Measurements from ENCODE around the gene CRADD.
"Not testable (repeated sequence)": the region's sequence is repeated elsewhere in the genome, so short reads cannot be mapped to it uniquely, and the experiment has no call there.

CRADD gene

DNA sequence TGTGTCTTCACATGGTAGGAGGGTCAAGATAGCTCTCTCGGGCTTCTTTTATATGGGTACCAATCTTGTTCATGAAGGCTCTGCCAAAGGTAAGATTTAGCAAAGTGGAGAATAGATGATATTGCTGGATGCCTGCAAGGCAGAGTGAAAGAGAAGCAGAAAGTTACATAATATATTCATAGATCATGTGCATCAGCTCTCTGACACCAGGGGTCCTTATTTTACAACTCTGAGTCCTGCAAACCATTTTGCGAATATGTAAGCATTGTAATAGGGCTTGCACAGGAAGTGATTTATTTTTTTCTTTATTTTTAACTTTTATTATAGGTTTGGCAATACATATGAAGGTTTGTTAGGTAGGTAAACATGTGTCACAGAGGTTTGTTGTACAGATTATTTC lies 31.8 kb downstream of the CRADD start:
- no peak for DNase-seq

DNA sequence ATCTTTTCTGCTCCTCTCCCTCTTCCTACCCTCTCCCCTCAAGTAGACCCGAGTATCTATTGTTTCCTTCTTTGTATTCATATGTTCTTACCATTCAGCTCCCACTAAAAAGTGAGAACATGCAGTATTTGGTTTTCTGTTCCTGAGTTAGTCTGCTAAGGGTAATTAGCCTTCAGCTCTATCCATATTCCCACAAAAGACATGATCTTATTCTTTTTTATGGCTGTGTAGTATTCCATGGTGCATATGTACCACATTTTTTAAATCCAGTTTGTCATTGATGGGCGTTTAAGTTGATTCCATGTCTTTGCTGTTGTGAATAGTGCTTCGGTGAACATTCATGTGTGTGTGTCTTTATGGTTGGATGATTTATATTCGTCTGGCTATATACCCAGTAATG lies 32.2 kb downstream of the CRADD start:
- no peak for DNase-seq

DNA sequence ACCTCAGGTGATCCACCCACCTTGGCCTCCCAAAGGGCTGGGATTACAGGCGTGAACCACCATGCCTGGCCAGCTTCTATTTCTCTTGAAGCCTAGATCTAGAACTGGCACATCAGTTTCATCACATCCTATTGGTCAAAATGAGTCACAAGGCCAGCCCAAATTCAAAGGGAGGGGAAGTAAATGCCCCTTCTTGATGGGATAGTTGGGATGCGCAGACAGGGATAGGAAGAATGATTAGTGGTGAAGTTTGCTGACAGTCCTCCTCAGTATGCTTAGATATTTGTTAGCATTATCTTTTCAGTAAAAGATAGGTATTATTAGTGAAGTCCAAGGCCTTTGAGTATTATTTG lies 33.4 kb downstream of the CRADD start:
- DNase-seq, result no peak

DNA sequence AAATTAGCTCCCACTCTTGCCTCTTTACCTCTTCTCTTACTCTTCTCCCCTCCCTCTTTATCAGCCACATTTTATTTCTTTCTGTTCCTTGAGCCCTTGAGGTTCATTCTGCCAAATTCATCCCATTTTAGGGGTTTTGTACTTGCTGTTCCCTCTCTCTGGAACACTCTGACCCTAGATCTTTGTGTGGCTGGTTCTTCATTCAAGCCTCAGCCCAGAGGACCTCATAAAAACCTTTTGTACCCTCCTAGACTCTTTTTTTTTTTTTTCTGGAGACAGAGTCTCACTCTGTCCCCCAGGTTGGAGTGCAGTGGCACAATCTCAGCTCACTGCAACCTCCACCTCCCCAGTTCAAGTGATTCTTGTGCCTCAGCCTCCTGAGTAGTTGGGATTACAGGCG lies 34.3 kb downstream of the CRADD start:
- DNase-seq, result not testable (repeated sequence)

DNA sequence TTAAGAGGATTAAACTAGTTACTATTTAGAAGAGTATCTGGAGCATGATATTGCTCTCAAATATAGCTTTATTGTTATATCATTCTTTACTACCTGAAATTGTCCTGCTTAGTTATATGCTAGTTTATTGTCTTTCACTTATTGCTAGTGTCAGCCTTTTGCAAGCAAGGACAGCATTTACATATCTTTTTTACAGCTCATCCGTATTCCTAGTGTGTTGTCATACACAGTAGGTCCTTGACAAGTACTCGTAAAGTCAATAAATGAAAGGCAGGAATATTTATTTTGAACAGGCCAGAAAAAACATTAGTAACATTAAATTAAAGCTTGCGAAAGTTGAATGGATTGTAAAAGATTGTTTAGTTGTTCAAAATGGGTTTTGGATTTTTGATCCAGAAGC lies 35.0 kb downstream of the CRADD start:
- DNase-seq, result no peak

DNA sequence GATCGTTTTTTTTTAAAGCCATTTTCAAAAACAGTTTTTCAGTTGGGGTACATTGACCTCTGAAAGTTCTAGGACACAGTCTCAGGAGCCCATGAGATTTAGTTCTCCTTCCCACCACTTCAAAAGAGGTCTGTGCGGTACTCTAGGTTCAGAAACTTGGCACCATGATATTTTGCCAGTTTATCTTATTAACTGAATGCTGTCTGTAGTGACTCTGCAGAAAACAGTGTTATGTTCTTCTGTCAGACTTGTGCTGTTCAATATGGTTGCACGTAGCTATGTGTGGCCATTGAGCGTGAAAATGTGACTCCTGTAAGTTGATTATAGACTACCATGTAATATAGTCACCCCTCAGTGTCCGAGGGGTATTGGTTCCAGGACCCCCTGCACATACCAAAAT lies 35.9 kb downstream of the CRADD start:
- no peak for DNase-seq

DNA sequence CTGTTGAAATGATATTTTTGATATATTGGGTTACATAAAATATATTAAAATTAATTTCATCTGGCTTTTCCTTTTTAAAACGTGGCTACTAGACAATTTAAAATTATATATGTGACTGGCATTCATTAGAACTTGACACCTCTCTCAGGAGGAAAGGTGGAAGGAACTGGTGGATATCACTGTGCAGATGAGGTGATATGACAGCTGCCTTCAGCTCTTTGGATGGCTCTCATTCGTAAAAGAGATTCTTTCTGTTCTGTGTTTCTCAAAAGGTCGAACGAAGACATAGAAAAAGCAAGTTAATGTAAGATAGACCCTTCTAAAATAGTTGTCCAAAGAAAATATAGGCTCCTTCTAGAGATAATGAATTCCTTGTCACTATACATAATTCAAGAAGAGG lies 36.6 kb downstream of the CRADD start:
- DNase-seq, result no peak

DNA sequence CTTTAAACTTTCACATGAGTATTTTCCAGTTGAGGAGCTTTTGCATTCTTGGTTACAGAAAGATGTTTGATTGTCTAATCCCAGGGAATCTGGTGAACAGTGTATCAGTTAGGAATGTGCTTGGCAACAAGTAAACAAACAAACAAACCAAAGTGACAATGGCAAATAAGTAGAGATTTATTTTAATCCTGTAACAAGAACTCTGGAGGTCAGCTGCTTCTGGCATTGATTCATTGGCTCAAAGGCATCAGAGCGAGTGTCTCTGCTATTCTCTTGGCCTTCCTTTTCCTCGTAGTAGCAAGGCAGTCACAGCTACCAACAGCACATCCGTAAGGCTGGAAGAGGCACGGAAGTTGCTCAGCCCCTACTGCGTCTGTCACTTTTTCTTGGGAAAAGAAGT lies 37.2 kb downstream of the CRADD start:
- DNase-seq, result no peak

DNA sequence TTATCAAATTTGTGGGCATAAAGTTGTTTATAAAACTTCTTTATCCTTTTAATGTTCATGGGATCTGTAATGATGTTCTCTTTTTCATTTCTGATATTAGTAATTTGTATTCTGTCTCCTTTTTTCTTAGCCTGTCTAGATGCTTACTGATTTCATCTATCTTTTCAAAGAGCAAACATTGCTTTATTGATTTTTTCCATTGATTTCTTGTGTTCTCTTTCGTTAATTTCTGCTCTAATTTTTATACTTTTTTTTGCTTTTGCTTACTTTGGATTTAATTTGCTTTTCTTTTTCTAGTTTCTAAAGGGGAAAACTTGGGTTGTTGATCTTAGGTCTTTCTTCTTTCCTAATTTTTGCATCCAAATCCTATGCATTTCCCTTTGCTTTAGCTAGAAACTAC lies 42.5 kb downstream of the CRADD start:
- DNase-seq, result no peak

DNA sequence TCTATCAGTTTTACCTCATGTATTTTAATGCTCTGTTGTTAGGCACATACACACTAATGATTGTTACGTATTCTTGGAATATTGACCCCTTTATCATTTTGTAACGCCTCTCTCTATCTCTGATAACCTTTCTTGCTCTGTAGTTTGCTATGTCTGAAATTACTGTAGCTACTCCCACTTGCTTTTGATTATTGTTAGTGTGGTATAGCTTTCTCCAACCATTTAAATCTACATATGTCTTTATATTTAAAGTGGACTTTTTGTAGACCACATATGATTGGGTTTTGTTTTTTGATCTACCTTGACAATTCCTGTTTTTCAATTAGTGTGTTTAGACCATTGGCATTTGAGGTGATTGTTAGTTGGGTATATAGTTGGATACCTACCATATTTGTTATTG lies 43.4 kb downstream of the CRADD start:
- no peak for DNase-seq

DNA sequence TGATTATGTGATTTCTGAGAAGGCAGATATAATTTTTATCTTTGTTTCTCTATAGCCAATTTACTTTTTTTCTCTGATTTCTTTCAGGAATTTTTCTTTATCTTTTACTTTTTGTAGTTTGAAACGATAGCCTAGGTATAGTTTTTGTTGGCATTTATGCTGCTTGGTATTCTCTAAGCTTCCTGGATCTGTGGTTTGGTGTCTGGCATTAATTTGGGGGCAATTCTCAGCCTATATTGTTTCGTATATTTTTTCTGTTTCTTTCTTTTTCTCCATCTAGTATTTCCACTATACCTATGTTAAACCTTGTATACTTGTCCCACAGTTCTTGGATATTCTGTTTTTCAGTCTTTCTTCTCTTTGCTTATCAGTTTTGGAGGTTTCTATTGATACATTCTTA lies 45.0 kb downstream of the CRADD start:
- DNase-seq, result no peak

DNA sequence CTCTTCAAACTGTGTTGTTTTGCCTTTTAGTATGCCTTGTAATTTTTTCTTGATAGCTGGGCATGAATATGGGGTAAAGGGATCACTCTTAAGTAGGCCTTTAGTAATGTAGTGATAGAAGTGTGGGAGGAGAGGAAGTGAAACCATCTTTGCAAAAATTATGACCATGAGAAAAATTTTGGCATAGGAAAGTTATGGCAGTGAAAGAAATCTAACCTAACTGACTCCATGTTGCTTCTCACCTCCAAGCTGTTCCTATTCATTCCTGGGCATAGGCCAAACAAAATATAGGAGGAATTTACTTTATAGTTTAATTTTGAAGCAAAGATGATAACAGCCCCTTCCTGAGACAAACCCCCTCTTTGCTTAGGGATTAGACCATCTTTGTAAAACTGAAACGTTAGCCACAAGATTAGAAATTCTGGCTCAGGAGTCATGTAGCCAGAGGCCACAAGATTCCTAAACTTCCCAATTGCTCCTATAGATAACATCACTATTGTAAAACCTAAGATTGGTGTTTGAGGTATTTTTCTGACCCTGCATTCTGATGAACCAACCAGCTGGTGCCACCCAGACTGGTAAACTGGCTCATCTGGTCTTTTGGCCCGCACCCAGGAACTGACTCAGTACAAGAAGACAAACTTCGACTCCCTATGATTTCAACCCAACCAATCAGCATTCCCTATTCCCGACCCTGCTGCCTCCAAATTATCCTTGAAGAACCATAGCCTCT lies 45.8 kb downstream of the CRADD start:
- no peak for DNase-seq

DNA sequence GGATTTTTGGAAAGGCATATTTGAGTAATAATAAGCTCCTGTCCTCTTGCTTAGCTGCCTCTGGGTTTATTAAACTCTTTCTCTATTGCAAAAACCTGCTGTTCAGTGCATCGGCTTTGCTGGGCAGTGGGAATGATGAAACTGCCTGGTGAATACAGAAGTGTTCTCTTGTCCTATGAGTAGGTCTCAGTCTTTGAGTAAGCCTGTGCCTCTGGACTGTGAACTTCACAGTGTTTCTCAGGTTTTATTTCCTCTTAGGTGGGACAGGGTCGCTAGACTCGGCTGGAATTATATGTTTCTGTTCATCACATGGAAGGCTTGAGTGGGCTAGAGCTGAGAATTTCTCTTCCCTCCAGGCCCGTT lies 46.4 kb downstream of the CRADD start:
- no peak for DNase-seq

DNA sequence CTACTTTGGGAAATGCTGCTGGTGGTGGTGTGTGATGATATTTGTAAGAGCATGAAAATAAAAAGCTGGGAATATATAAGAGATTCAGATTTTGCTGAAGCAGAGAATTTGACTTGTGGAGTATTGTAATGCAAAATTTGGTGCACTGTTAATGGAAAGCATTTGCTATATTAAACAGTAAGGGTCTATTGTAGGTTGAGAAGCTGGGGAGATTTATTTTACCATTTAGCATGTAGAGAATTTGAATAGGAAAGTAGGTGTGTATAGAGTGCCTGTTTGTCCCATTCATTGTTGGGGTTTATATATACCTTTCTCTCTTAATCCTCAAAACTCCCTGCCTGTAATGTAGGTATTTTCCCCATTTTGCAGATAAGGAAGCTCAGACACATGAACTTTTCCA lies 48.4 kb downstream of the CRADD start:
- no peak for DNase-seq

DNA sequence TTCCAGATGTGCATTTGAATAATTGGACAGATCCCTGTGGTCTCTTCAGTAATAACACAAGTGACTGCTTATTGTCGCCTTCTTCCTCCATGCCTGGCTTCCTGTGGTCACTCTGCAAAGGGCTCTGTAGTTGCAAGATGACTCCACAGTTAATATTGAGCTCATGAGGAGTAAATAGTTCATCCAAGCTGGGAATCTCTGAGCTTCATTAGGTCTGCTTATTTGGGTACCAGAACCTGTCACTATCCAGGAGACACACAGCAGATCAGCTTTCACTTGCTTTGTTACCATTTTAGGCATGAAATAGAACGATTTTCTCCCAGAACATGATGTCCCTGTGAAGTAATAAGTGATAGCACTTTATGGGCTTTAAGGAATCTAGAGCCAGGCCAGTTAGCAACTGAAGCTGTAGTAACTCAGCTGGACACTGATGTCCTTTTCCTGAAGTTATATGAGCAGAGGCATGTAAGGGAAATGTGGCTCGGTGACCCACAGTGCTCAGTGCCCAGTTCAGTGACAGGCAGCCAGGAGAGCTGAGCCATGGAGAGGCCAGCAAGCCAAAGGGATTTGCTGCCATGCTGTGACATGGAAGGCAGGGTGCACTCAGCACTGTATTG lies 50.1 kb downstream of the CRADD start:
- DNase-seq, result no peak

DNA sequence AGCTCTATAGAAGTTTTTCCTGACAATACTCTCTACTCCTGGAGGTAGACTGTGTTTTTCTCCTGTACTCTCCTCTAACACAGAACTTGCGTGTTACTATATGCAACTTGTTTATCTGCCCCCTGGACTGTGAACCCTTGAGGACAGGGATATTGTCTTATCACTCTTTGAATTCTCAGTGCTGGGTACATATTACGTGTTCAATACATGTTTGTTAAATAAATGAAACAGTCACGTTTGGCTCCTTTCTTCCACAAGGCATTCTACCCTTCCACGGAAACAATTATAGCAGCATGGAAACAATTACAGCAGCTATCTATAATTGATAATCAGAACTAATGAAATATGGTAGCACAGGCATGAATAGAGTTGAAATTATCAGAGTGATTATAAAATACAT lies 50.7 kb downstream of the CRADD start:
- DNase-seq, result no peak

DNA sequence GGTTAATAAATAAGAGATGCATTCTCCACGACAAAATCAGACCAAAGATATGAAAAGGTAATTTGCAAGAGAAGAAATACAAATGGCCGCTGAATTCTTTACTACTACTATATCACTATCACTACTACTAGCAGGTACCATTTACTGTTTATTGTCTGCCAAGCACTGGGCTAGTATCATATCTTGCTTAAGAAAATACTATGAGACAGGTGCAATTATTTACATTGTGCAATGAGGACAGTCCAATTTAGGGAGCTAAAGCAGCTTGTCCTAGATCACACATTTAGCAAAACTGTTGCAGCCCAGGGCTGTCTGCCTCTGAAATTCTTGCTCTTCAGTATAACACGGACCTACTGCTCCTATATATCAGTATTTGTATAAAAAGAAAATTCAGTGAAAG lies 52.8 kb downstream of the CRADD start:
- DNase-seq, result no peak

DNA sequence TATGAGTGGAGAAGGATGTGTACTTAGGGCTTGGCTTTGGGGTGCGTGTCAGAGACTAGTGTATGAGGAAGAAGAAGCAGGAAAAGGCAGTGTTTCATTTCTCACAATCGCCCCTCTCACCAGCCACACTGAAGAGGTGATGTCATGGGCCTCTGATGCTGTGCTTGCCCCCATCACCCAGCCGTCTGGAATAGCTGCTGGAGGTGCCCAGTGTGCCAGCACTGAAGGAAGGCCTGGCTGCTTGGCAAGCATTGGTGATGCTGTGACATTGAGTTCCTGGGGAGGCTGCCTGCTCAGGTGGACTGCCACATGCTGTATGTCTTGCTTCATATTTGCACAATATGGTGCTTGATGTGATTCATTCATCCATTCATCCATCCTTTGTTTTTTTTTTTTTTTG lies 56.2 kb downstream of the CRADD start:
- DNase-seq, result no peak

DNA sequence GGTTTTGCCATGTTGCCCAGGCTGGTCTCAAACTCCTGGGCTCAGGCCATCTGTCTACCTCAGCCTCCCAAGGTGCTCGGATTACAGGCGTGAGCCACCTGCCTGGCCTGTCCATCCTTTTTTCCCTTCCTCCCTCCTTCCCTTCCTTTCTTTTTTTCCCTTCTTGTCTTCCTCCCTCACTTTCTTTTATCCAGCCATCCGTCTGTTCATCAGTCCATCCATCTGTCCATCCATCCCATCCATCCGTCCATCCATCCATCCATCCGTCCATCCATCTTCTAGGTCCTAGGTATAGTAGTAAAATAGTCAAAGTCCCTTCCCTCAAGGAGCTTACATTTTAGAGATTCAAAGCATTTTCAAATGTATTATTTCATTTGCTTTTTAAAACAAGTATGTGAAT lies 56.8 kb downstream of the CRADD start:
- DNase-seq, result no peak

DNA sequence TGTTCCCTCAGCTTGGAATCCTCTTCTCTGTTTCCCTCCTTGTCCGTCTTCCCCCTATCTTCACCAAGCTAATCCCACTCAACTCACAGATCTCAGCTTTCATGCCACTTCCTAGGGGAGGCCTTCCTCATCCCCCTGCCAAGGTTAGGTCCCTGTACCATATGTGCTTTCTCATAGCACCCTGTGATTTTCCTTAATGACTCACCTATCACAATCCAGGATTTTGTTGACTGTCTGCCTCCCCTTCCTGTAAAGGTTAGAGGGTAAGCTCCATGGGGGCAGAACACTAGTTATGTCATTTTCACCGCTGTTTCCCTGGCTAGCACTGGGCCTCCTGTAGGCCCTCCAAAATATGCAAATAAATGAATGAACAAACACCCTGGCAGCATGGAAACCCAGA lies 57.6 kb downstream of the CRADD start:
- no peak for DNase-seq

DNA sequence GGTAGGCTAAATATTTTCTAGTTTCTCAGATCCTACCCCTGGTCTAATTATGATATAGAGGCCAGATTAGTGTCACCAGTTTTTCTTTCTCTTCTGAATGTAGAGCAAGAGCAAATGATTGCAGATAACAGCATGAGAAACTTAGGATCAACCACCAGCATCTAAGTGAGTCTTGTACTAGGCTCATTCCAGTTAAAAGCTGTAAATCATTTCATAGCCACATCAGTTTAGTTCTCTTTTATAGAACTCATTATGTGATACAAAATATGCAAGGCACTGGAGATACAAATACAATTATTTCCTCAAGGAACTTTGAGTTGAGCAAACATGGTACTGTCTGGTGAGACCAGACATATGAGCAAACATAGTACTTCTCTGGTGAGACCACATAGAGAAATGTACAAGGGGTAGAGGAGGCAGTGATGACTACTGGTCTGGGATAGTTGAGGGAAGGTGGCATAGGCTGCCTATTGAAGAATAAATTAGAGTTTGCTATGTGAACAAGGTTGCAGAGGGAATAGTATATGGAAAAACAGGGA lies 59.5 kb downstream of the CRADD start:
- no peak for DNase-seq

DNA sequence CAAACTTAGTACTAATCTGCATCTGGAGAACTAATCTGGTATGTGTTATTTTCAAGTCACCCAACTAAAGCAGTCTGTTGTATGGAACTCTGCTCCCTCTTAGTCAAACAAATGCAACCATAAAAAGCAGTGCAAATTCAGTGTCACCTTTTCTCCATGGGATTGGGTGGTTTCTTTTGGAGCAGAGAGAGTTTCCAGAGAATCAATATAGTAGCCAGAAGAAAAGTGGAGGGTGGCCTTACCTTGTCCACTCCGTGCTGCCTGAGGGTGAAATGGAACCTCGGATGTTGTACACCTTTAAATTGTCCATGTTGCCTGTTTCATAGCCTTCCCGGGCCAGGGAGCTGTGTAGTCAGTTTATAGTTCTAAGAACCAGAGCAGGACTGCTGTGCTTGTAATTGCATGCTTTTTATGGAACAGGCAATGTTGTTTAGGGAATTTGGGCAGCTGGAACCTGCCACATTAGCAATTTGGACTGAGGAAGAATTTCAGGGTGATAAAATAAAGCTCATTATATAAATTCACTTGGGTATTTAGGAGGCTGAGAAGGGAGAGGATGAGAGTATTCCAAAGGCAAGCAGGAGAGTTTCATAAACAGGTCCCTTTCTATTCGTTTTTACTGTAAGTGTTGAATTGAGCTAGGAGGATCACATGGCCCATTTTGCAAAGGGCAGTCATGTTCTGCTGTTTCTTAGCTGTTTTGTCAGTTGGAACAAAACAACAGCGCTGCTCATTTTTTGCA lies 60.5 kb downstream of the CRADD start:
- DNase-seq, result no peak

DNA sequence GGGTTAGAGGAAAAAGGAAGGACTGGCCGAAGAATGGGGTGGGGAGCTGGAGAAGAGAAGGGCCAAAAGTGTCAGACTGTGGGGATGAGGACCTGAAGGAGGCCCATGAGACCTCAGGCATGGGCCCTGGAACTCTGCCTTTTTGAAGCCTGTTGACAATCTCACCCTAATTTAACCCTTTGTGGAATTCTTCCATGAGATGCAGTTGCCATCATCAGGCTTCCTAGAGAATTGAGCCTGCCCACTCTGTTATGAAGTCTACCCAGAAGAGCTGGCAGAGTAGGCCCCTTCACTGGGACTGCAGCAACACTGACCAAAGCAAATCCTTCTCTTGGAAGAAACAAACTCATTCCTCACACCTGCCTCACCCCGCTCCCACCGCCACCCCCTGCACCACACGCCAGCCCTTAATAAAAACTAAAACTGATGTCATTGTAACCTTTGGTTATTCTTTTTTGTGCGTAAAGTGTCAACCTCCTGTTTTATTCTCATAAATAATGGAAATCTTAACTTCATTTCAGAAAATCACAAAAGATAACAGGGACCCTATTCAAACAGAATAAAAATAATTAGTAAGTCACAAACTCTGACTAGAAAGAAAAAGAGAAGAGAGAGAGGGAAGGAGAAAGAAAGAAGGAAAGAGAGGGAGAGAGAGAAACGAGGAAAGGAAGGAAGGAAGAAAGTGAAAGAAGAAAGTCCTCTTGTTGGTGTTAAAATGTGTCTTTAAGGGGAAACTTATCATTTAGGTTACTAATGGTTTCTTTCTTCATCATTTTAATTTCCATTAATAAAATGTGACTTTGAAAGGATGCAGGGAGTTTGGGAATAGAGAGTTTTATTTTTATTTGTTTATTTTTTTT lies 61.3 kb downstream of the CRADD start:
- no peak for DNase-seq

Data from activated CD4-positive, alpha-beta T cell treated with anti-CD3 and anti-CD28 coated beads, Interleukin-2, Interleukin-6, amounts not matched to agents 100 ng/mL and 50 ng/mL, durations not matched to agents 16 hours and 8 hours (primary cell).